Measurements from ENCODE around the gene RDH16.
A peak's percentile ranks its signal among the peaks of the same experiment; 100 is the strongest.

Gene RDH16

GRCh38 chr12:56957229-56958052, at the start of gene RDH16:
TSS of gene RDH16 (minus strand) at chr12:56957608. CDS start at chr12:56957462, 146 bp downstream.
- no peak for DNase-seq

- no peak for DNase-seq
Observed at GRCh38 chr12:57006809-57007475, 49.5 kb upstream of the RDH16 start.

- peak; percentile 42 for DNase-seq
Observed at GRCh38 chr12:57005980-57006808, 48.8 kb upstream of the RDH16 start, which contains the start of gene ZBTB39. TSS of gene ZBTB39 (minus strand) at chr12:57006546. CDS start at chr12:57004917, 1,629 bp downstream.

DNA sequence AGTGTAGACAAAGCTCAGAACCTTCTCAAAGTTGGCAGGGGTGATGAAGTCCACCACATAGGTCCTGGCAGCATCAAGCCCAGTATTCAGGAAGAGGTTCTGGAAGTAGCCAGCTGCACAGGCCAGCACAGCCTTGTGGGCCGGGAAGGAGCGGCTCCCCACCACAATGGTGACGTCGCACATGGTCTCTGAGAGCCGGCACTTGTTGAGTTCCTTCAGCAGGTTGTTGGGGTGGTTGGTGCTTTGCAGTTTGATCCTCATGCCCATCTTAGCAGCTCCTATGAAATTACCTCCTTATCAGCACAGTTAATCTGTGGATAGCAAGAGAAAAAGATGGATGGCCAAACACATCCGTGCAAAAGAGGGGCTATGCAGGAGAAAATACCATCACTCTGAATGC, 47.2 kb upstream of the RDH16 start:
- DNase-seq: no peak

- DNase-seq: no peak
Observed at GRCh38 chr12:57003395-57003794, 46.0 kb upstream of the RDH16 start.

DNA sequence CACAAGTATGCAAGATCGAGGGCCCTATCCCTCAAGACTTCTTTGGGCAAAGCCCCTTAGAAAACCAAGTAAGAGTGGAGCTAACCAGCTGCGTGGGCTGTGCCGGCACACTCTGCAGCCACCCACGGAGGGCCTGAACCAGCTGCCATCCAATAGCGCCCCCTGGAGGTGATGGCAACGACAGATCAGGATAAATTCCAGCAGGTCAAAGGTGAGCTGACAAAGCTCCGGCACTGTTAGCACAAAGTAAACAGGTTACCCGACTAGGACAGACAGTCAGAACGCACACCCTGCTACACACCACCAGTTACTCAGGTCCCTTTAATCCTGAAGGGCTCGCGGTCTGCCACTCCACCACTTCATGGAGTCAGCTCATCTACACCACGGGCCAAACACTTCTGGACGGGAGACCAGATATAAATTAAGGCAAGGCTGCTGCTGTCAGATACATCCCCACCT, 44.1 kb upstream of the RDH16 start:
- DNase-seq: peak; percentile 36

DNA sequence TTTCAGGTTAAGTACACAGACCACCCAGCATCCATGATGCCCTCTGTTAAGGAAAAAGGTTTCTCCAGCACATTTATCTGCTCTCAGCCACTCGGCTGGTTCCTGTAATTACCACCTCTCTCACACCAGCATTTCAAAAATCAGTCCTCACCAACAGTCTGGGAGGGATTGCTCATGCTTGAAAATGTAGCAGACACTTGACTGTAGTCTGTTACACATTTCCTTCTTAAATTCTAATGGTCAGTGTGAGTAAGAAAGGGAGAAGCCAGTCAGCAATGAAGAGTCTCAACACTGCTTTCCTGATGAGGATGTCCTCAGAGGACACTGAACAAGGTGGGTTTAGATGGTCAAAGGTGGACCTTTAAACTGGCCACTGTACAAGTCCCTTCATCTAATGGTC, 43.0 kb upstream of the RDH16 start:
- no peak for DNase-seq

DNA sequence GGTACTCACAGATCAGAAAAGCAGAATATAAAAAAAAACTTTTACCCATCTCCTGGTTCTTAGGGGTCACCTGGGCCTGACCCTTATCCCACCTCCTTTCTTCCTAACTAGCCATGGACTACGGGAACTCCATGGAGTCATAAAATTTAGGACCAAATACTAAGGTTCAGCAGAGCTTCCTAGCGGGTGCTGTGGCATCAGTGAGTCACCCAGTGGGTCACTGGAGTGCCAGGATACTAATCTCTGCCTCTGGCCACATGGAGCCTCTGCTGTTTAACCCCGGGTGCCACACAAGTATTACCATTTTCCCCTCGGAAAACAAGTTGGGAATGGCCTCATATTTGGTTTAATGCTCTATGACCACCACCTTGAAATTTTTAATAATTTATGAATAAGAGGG, 42.0 kb upstream of the RDH16 start:
- DNase-seq: no peak

DNA sequence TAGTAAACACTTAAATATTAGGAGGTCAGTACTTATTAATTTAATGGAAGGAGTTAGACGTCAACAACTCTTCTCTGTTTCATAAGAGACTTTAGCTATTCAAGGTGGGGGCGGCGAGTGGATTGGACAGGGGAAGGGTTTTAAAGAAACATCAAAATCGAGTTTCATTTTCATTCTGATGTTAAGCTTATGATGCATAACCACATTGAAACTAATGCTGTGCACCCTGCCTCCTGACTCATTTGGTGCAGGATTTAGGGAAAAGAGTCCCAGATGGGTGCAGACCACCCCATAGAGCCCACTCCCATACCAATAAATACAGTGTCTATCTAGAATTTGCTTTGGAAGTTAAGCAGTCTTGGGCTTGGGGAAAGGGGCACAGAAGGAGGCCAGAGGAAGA, 41.6 kb upstream of the RDH16 start:
- no peak for DNase-seq

GRCh38 chr12:56998316-56998715, 40.9 kb upstream of the RDH16 start:
- no peak for DNase-seq

- no peak for DNase-seq
Observed at GRCh38 chr12:56996793-56997545, 39.6 kb upstream of the RDH16 start.

DNA sequence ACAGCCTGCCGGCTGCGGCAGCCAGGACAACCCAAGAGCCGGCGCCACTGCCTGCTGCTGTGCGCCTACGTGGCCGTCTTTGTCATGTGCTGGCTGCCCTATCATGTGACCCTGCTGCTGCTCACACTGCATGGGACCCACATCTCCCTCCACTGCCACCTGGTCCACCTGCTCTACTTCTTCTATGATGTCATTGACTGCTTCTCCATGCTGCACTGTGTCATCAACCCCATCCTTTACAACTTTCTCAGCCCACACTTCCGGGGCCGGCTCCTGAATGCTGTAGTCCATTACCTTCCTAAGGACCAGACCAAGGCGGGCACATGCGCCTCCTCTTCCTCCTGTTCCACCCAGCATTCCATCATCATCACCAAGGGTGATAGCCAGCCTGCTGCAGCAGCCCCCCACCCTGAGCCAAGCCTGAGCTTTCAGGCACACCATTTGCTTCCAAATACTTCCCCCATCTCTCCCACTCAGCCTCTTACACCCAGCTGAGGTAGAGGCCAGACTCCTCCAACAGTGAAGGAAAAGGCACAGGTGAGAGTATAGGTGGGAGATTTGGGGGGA, 38.6 kb upstream of the RDH16 start:
- DNase-seq: no peak

DNA sequence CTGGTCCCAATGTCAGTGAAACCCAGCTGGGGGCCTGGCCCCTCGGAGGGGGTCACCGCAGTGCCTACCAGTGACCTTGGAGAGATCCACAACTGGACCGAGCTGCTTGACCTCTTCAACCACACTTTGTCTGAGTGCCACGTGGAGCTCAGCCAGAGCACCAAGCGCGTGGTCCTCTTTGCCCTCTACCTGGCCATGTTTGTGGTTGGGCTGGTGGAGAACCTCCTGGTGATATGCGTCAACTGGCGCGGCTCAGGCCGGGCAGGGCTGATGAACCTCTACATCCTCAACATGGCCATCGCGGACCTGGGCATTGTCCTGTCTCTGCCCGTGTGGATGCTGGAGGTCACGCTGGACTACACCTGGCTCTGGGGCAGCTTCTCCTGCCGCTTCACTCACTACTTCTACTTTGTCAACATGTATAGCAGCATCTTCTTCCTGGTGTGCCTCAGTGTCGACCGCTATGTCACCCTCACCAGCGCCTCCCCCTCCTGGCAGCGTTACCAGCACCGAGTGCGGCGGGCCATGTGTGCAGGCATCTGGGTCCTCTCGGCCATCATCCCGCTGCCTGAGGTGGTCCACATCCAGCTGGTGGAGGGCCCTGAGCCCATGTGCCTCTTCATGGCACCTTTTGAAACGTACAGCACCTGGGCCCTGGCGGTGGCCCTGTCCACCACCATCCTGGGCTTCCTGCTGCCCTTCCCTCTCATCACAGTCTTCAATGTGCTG, 38.0 kb upstream of the RDH16 start:
- no peak for DNase-seq

GRCh38 chr12:56994231-56994746, 36.9 kb upstream of the RDH16 start:
- no peak for DNase-seq

DNA sequence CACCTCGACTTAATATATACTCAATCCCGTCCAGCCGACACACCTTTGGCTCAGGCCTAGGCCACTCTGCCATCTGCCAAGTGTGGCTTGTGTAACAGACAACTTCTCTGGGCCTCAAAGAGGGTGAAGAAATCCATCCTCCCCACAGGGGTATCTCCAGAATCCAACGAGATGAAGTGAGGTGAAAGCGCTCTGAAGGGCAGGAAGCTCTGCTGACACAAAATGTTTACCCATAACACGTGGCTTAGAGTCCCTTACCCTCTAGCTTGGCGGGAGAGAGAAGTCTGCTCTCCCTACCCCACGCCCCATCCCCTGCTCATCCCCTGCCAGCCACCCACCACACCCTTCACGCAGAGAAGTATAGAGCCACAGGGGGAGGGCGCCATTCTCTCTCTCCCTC, 35.9 kb upstream of the RDH16 start:
- no peak for DNase-seq

GRCh38 chr12:56991319-56992246, 34.2 kb upstream of the RDH16 start:
- DNase-seq: no peak

DNA sequence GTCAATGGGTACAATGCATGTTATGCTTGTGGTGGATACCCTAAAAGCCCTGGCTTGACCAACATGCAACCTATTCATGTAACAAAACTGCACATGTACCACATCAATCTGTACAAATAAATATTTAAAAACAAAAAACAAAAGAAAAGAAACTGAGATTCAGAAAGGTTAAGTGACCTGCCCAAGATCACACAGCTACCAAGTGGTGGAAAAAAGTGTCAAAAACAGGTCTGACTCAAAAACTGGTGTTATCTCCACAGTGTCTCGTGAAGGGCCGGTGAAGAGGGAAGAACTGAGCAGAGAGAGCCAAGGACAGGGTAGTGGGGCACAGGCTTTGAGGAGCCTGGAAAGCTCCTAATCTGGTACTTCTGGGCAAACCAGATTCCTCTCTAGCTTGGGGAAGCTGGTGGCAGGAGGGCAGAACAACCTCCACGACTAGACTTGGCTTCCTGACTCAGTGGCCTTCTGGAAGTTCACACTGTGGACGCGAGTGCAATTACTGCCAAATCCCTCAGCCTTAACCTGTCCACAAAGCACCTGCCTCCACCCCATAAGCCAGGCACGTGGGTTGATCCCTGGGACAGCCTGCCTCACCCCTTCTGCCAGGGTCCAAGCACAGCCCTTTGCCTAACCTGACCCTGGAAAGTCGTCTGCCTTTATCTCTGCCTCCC, 33.4 kb upstream of the RDH16 start:
- DNase-seq: no peak

DNA sequence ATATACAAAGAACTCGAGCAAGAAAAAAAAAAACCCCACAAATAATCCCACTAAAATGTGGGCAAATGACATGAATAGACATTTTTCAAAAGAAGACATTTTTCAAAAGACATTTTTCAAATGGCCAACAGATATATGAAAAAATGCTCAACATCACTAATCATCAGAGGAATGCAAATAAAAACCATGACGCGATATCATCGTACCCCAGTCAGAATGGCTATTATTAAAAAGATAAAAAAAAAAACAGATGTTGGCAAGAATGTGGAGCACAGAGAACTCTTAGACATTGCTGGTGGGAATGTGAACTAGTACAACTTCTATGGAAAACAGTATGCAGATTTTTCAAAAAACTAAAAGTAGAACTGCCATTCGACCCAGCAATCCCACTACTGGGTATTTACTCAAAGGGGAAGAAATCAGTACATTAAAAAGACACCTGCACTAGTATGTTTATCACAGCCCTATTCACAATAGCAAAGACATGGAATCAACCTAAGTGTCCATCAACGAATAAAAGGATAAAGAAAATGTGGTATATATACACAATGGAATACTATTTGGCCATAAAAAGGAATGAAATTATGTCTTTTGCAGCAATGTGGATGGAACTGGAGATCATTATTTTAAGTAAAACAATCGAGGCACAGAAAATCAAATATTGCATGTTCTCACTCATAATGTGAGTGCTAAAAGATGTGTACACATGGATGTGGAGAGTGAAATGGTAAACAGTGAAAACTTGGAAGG, 32.6 kb upstream of the RDH16 start:
- no peak for DNase-seq

All from COR-L47 (cell line).